ENCODE data around the gene OR1S1. TPM values are rescaled to one million over a fixed set of nuclear protein-coding genes. Genes with fewer than 3 reads are reported as not detected.

Gene OR1S1
- total RNA-seq, 1 experiment from 2014 or later = not detected

DNA sequence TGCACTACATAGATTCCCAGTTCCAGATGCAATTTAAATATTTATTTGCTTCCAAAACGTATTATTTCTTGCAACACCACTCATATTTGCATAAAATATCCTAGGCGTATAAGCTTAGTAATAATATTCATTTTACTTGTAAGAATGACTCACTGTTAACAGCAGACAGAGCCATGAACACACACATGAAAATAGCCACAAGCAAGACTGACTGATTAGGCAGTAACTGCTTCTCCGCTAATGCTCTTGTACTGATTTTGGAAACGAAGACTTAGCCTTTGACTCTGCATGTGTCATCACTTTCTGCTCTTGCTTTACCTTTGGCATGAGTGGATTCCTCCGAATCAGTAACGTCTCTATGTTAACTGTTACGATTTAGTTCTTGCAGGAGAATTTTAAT is 10.2 kb downstream of the OR1S1 start:
- Histone ChIP-seq H4K20me1 (ENCODE audit: low read length) (no peaks in the 10 kb centered on the region), H3K36me3 (ENCODE audit: low read depth, low read length) (no peaks in the 10 kb centered on the region), H3K9me2 (replicated peaks; ENCODE audit: low read length) (no peaks in the 10 kb centered on the region), H2AFZ (ENCODE audit: low read length) (no peak overlapping the region), H3K4me1 (ENCODE audit: insufficient read depth, low read length) (peaks cover 4% of the 10 kb centered on the region; the same call in 1 of the 2 replicates), H3K9me3 (ENCODE audit: low read length) (no peaks in the 10 kb centered on the region), H3K27me3 (ENCODE audit: low read length) (peaks cover 3% of the 10 kb centered on the region; the same call in 1 of the 2 replicates), H3K9ac (ENCODE audit: low read length) (no peak overlapping the region), H3K4me3 (ENCODE audit: low read length) (no peak overlapping the region), H3F3A (ENCODE audit: low read length, unreplicated experiment) (no peaks in the 10 kb centered on the region), H3K79me2 (ENCODE audit: low read length) (no peaks in the 10 kb centered on the region), H3K4me2 (ENCODE audit: low read length) (peak overlapping the region; percentile 21; the same call in 1 of the 2 replicates), H3K27ac (ENCODE audit: low read length) (no peak overlapping the region)
- peak; percentile 84 for ATAC-seq
- CTCF ChIA-PET = no interaction called here
- no TSS peak for BruUV-seq (replicated peaks)
- peak; percentile 74 for DNase-seq
- intact Hi-C loops (cut with micrococcal nuclease) = no loop called here
- TF ChIP-seq EZH2 (IDR thresholded peaks at IDR 0.05; ENCODE audit: low read length, unreplicated experiment) (no peak), EZH2phosphoT487 (IDR thresholded peaks at IDR 0.05; ENCODE audit: borderline replicate concordance, low read length) (no peak)
- TF ChIP-seq, protein P1, sequence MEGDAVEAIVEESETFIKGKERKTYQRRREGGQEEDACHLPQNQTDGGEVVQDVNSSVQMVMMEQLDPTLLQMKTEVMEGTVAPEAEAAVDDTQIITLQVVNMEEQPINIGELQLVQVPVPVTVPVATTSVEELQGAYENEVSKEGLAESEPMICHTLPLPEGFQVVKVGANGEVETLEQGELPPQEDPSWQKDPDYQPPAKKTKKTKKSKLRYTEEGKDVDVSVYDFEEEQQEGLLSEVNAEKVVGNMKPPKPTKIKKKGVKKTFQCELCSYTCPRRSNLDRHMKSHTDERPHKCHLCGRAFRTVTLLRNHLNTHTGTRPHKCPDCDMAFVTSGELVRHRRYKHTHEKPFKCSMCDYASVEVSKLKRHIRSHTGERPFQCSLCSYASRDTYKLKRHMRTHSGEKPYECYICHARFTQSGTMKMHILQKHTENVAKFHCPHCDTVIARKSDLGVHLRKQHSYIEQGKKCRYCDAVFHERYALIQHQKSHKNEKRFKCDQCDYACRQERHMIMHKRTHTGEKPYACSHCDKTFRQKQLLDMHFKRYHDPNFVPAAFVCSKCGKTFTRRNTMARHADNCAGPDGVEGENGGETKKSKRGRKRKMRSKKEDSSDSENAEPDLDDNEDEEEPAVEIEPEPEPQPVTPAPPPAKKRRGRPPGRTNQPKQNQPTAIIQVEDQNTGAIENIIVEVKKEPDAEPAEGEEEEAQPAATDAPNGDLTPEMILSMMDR (conservative IDR thresholded peaks at IDR 0.05; ENCODE audit: low read depth, low read length) = no peak
- POLR2A ChIA-PET (ENCODE audit: unreplicated experiment) = no interaction called here

GRCh38 chr11:58227956-58228615 is 15.6 kb downstream of the OR1S1 start:
- Histone ChIP-seq H3K27me3 (ENCODE audit: low read length) (peaks cover 11% of the 10 kb centered on the region), H3K79me2 (ENCODE audit: low read length) (no peaks in the 10 kb centered on the region), H3K4me1 (ENCODE audit: insufficient read depth, low read length) (peaks cover 1% of the 10 kb centered on the region; the same call in 1 of the 2 replicates), H2AFZ (ENCODE audit: low read length) (no peak overlapping the region), H3F3A (ENCODE audit: low read length, unreplicated experiment) (no peaks in the 10 kb centered on the region), H3K36me3 (ENCODE audit: low read depth, low read length) (no peaks in the 10 kb centered on the region), H3K4me3 (ENCODE audit: low read length) (no peak overlapping the region), H4K20me1 (ENCODE audit: low read length) (no peaks in the 10 kb centered on the region), H3K9ac (ENCODE audit: low read length) (no peak overlapping the region), H3K9me2 (replicated peaks; ENCODE audit: low read length) (no peaks in the 10 kb centered on the region), H3K4me2 (ENCODE audit: low read length) (no peak overlapping the region), H3K27ac (ENCODE audit: low read length) (no peak overlapping the region), H3K9me3 (ENCODE audit: low read length) (no peaks in the 10 kb centered on the region)
- CTCF ChIA-PET = no interaction called here
- POLR2A ChIA-PET (ENCODE audit: unreplicated experiment) = no interaction called here
- intact Hi-C loops (cut with micrococcal nuclease) = no loop called here
- no peak for ATAC-seq
- DNase-seq = no peak
- TF ChIP-seq, protein P1 (conservative IDR thresholded peaks at IDR 0.05; ENCODE audit: low read depth, low read length) = no peak
- TF ChIP-seq EZH2phosphoT487 (IDR thresholded peaks at IDR 0.05; ENCODE audit: borderline replicate concordance, low read length) (no peak), EZH2 (IDR thresholded peaks at IDR 0.05; ENCODE audit: low read length, unreplicated experiment) (no peak)
- BruUV-seq (replicated peaks) = no TSS peak

- Histone ChIP-seq H3K79me2 (ENCODE audit: low read length) (no peaks in the 10 kb centered on the region), H3F3A (ENCODE audit: low read length, unreplicated experiment) (no peaks in the 10 kb centered on the region), H3K27me3 (ENCODE audit: low read length) (peaks cover 7% of the 10 kb centered on the region; the same call in 1 of the 2 replicates), H3K9me2 (replicated peaks; ENCODE audit: low read length) (no peaks in the 10 kb centered on the region), H3K4me1 (ENCODE audit: insufficient read depth, low read length) (no peaks in the 10 kb centered on the region), H4K20me1 (ENCODE audit: low read length) (no peaks in the 10 kb centered on the region), H3K27ac (ENCODE audit: low read length) (no peak overlapping the region), H3K36me3 (ENCODE audit: low read depth, low read length) (no peaks in the 10 kb centered on the region), H3K4me3 (ENCODE audit: low read length) (no peak overlapping the region), H3K4me2 (ENCODE audit: low read length) (no peak overlapping the region), H3K9ac (ENCODE audit: low read length) (no peak overlapping the region), H2AFZ (ENCODE audit: low read length) (no peak overlapping the region), H3K9me3 (ENCODE audit: low read length) (peaks cover 5% of the 10 kb centered on the region)
- intact Hi-C loops (cut with micrococcal nuclease) = no loop called here
- no peak for DNase-seq
- POLR2A ChIA-PET (ENCODE audit: unreplicated experiment) = no interaction called here
- TF ChIP-seq EZH2phosphoT487 (IDR thresholded peaks at IDR 0.05; ENCODE audit: borderline replicate concordance, low read length) = no peak
- TF ChIP-seq EZH2 (IDR thresholded peaks at IDR 0.05; ENCODE audit: low read length, unreplicated experiment) = no peak
- TF ChIP-seq, protein P1 (conservative IDR thresholded peaks at IDR 0.05; ENCODE audit: low read depth, low read length) = no peak
- CTCF ChIA-PET = no interaction called here
- BruUV-seq (replicated peaks) = no TSS peak
- no peak for ATAC-seq
Measured at GRCh38 chr11:58243954-58244353, 31.4 kb downstream of the OR1S1 start.
